ENCODE data around the gene OPCML. TPM values are rescaled to one million over a fixed set of nuclear protein-coding genes. Genes with fewer than 3 reads are reported as not detected.

OPCML gene
- total and polyA plus RNA-seq, 2 donors (not counting 1 experiment from before 2014, with no cell fraction given), result 0.99 to 2.8 TPM

GRCh38 chr11:132728026-132728425, 804.3 kb downstream of the OPCML start:
- TF ChIP-seq EZH2 (IDR thresholded peaks at IDR 0.05; ENCODE audit: low read length, missing control alignments), result no peak
- TF ChIP-seq, protein P1, sequence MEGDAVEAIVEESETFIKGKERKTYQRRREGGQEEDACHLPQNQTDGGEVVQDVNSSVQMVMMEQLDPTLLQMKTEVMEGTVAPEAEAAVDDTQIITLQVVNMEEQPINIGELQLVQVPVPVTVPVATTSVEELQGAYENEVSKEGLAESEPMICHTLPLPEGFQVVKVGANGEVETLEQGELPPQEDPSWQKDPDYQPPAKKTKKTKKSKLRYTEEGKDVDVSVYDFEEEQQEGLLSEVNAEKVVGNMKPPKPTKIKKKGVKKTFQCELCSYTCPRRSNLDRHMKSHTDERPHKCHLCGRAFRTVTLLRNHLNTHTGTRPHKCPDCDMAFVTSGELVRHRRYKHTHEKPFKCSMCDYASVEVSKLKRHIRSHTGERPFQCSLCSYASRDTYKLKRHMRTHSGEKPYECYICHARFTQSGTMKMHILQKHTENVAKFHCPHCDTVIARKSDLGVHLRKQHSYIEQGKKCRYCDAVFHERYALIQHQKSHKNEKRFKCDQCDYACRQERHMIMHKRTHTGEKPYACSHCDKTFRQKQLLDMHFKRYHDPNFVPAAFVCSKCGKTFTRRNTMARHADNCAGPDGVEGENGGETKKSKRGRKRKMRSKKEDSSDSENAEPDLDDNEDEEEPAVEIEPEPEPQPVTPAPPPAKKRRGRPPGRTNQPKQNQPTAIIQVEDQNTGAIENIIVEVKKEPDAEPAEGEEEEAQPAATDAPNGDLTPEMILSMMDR (conservative IDR thresholded peaks at IDR 0.05 in 1 of 2, IDR thresholded peaks at IDR 0.05 in 1 of 2; ENCODE audit: low read depth in 1 of 2, low read length in 2 of 2), result no peak
- no peaks in the 10 kb centered on the region for H3K27me3 ChIP-seq (ENCODE audit: control insufficient read depth, insufficient read depth, low read length)
- H3K9me3 ChIP-seq (ENCODE audit: control insufficient read depth, insufficient read depth, low read depth, low read length), result no peaks in the 10 kb centered on the region

DNA sequence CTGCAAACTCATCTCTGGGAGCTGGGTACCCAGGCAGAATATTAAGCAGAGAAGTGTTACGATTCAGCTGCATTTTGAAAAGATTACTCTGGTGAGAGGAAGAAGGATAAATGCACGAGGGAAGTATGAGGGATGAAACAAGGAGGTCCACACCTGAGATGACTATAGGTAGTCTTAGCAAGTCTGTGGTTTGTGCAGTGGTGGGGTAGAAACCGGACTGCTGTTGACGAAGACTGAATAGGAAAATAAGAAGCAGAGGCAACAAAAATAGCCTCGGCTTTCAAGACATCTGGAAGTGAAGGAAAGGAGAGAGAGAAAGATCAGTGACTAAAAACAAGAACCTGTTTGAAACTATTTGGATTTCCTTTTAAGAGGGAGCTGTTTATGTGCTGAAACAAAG, 810.8 kb downstream of the OPCML start:
- Histone ChIP-seq H3K9me3 (ENCODE audit: control insufficient read depth, insufficient read depth, low read depth, low read length) (no peaks in the 10 kb centered on the region), H2AFZ (ENCODE audit: low read length) (no peak overlapping the region), H3K36me3 (ENCODE audit: control insufficient read depth, insufficient read depth, low read length) (no peaks in the 10 kb centered on the region), H3K27me3 (ENCODE audit: control insufficient read depth, insufficient read depth, low read length) (no peaks in the 10 kb centered on the region), H3K4me3 (replicated peaks in 1 of 4; ENCODE audit: control extremely low read depth in 1 of 4, insufficient read depth in 1 of 4, low read depth in 3 of 4, low read length in 4 of 4) (no peak overlapping the region), H3K4me2 (ENCODE audit: extremely low read depth, insufficient read depth, low read length) (no peak overlapping the region), H3K4me1 (ENCODE audit: control insufficient read depth, extremely low read depth, insufficient read depth, low read length) (no peaks in the 10 kb centered on the region), H3K79me2 (ENCODE audit: control insufficient read depth, insufficient read depth, low read length) (no peaks in the 10 kb centered on the region), H3K9ac (ENCODE audit: insufficient read depth, low read length) (no peak overlapping the region), H3K27ac (ENCODE audit: insufficient read depth, low read length) (no peak overlapping the region), H4K20me1 (ENCODE audit: control insufficient read depth, extremely low read depth, insufficient read depth, low read length) (no peaks in the 10 kb centered on the region)
- TF ChIP-seq EZH2 (IDR thresholded peaks at IDR 0.05; ENCODE audit: low read length, missing control alignments), result no peak
- TF ChIP-seq, protein P1 (conservative IDR thresholded peaks at IDR 0.05 in 1 of 2, IDR thresholded peaks at IDR 0.05 in 1 of 2; ENCODE audit: low read depth in 1 of 2, low read length in 2 of 2), result no peak
- DNase-seq (ENCODE audit: low read depth in 2 of 2), result no peak

More at GRCh38 chr11:132728026-132728425, 804.3 kb downstream of the OPCML start:
- DNase-seq (ENCODE audit: low read depth in 2 of 2), result no peak
- no peak overlapping the region for H2AFZ ChIP-seq (ENCODE audit: low read length)
- no peak overlapping the region for H3K9ac ChIP-seq (ENCODE audit: insufficient read depth, low read length)
- no peak overlapping the region for H3K4me3 ChIP-seq (replicated peaks in 1 of 4; ENCODE audit: control extremely low read depth in 1 of 4, insufficient read depth in 1 of 4, low read depth in 3 of 4, low read length in 4 of 4)
- H3K79me2 ChIP-seq (ENCODE audit: control insufficient read depth, insufficient read depth, low read length), result no peaks in the 10 kb centered on the region
- H3K4me1 ChIP-seq (ENCODE audit: control insufficient read depth, extremely low read depth, insufficient read depth, low read length), result no peaks in the 10 kb centered on the region
- H3K27ac ChIP-seq (ENCODE audit: insufficient read depth, low read length), result no peak overlapping the region
- no peak overlapping the region for H3K4me2 ChIP-seq (ENCODE audit: extremely low read depth, insufficient read depth, low read length)
- H4K20me1 ChIP-seq (ENCODE audit: control insufficient read depth, extremely low read depth, insufficient read depth, low read length), result no peaks in the 10 kb centered on the region
- H3K36me3 ChIP-seq (ENCODE audit: control insufficient read depth, insufficient read depth, low read length), result no peaks in the 10 kb centered on the region

- H3K27me3 ChIP-seq (ENCODE audit: control insufficient read depth, insufficient read depth, low read length), result no peaks in the 10 kb centered on the region
- H3K4me1 ChIP-seq (ENCODE audit: control insufficient read depth, extremely low read depth, insufficient read depth, low read length), result no peaks in the 10 kb centered on the region
- no peak overlapping the region for H3K4me2 ChIP-seq (ENCODE audit: extremely low read depth, insufficient read depth, low read length)
- TF ChIP-seq, protein P1 (conservative IDR thresholded peaks at IDR 0.05 in 1 of 2, IDR thresholded peaks at IDR 0.05 in 1 of 2; ENCODE audit: low read depth in 1 of 2, low read length in 2 of 2), result no peak
- TF ChIP-seq EZH2 (IDR thresholded peaks at IDR 0.05; ENCODE audit: low read length, missing control alignments), result no peak
- H3K4me3 ChIP-seq (replicated peaks in 1 of 4; ENCODE audit: control extremely low read depth in 1 of 4, insufficient read depth in 1 of 4, low read depth in 3 of 4, low read length in 4 of 4), result no peak overlapping the region
- H3K9ac ChIP-seq (ENCODE audit: insufficient read depth, low read length), result no peak overlapping the region
- H3K27ac ChIP-seq (ENCODE audit: insufficient read depth, low read length), result no peak overlapping the region
- DNase-seq (ENCODE audit: low read depth in 2 of 2), result peak in 1 of 2 donors; percentile 15
- H4K20me1 ChIP-seq (ENCODE audit: control insufficient read depth, extremely low read depth, insufficient read depth, low read length), result no peaks in the 10 kb centered on the region
- H3K9me3 ChIP-seq (ENCODE audit: control insufficient read depth, insufficient read depth, low read depth, low read length), result no peaks in the 10 kb centered on the region
- no peaks in the 10 kb centered on the region for H3K36me3 ChIP-seq (ENCODE audit: control insufficient read depth, insufficient read depth, low read length)
- no peak overlapping the region for H2AFZ ChIP-seq (ENCODE audit: low read length)
- H3K79me2 ChIP-seq (ENCODE audit: control insufficient read depth, insufficient read depth, low read length), result no peaks in the 10 kb centered on the region
Measured at GRCh38 chr11:132719684-132720083, 812.6 kb downstream of the OPCML start.
